Stomach (tissue), 4 donors: ENCODE data around the gene PLCB4.

Source experiments
- EP300 ChIP-seq: sonication (generic); formaldehyde crosslinking; IDR thresholded peaks from one replicate; pipeline ENCODE4 v1.6.1; 2017; ENCODE audit warnings: antibody characterized with exemption
- POLR2AphosphoS5 ChIP-seq, 3 donors: sonication (generic); formaldehyde crosslinking; IDR thresholded peaks; one replicate each; pipeline ENCODE4 v1.6.1; 2016; ENCODE audit warnings: antibody characterized with exemption in 3 of 3

GRCh38 chr20:9025011-9025410 is 43.9 kb upstream of the PLCB4 start:
- TF ChIP-seq POLR2AphosphoS5 (IDR thresholded peaks at IDR 0.05) (no peak), EP300 (no peak)
